HepG2 (cell line): Measurements from ENCODE around the gene OTOP2. TPM values are rescaled to one million over a fixed set of nuclear protein-coding genes. Genes with fewer than 3 reads are reported as not detected.

ENCODE experiments used
- AKAP8 ChIP-seq: sonication (generic); formaldehyde crosslinking; IDR thresholded peaks from 2 replicates; pipeline ENCODE4 v1.5.1; 2020; ENCODE audit warnings: mild to moderate bottlenecking, missing genetic modification reagents
- FOXA1 ChIP-seq, 2 experiments: fragments of 450-650 bp in 1 of 2; sonication (generic) in 1 of 2; formaldehyde crosslinking in 1 of 2; IDR thresholded peaks; 2 replicates each; pipeline versions ENCODE4 v1.4.0 to v1.6.1; 2016 to 2020; ENCODE audit warnings: missing genetic modification reagents in 1 of 2
- MAZ ChIP-seq, 2 experiments: sonication (generic) in 1 of 2; formaldehyde crosslinking in 1 of 2; IDR thresholded peaks; 2 replicates each; pipeline versions ENCODE4 v1.5.0 to v1.6.1; 2012 to 2020; ENCODE audit warnings: low read depth in 2 of 2, mild to moderate bottlenecking in 2 of 2, borderline replicate concordance in 1 of 2, improper control_type of control experiment in 1 of 2, low read length in 1 of 2, missing genetic modification reagents in 1 of 2, moderate library complexity in 1 of 2
- NR1H2 ChIP-seq: sonication (generic); formaldehyde crosslinking; IDR thresholded peaks from 2 replicates; pipeline ENCODE4 v1.8.1; 2022; ENCODE audit warnings: low read depth, missing genetic modification reagents, borderline replicate concordance
- SALL1 ChIP-seq: sonication (generic); formaldehyde crosslinking; IDR thresholded peaks from 2 replicates; pipeline ENCODE4 v1.8.0; 2022; ENCODE audit warnings: mild to moderate bottlenecking, missing genetic modification reagents
- TOPORS ChIP-seq: sonication (generic); formaldehyde crosslinking; IDR thresholded peaks from 2 replicates; pipeline ENCODE4 v1.8.0; 2023; ENCODE audit warnings: mild to moderate bottlenecking, missing genetic modification reagents
- ZFX ChIP-seq: sonication (generic); formaldehyde crosslinking; IDR thresholded peaks from 2 replicates; pipeline ENCODE4 v1.4.0; 2020; ENCODE audit warnings: mild to moderate bottlenecking, low read depth, missing genetic modification reagents, moderate library complexity
- ZNF329 ChIP-seq: sonication (generic); formaldehyde crosslinking; IDR thresholded peaks from 2 replicates; pipeline ENCODE4 v1.9.0; 2021; ENCODE audit warnings: low read depth, mild to moderate bottlenecking, missing genetic modification reagents
- ZNF468 ChIP-seq: sonication (generic); formaldehyde crosslinking; IDR thresholded peaks from 2 replicates; pipeline ENCODE4 v1.8.0; 2022; ENCODE audit warnings: mild to moderate bottlenecking, moderate library complexity, missing genetic modification reagents
- ZNF549 ChIP-seq: sonication (generic); formaldehyde crosslinking; IDR thresholded peaks from 2 replicates; pipeline ENCODE4 v1.5.0; 2020; ENCODE audit warnings: missing genetic modification reagents
- ZNF768 ChIP-seq: sonication (generic); formaldehyde crosslinking; IDR thresholded peaks from 2 replicates; pipeline ENCODE4 v1.4.0; 2020; ENCODE audit warnings: missing genetic modification reagents
- ZNF839 ChIP-seq: sonication (generic); formaldehyde crosslinking; IDR thresholded peaks from 2 replicates; pipeline ENCODE4 v1.4.0; 2020; ENCODE audit warnings: missing genetic modification reagents, mild to moderate bottlenecking, borderline replicate concordance
- ZSCAN20 ChIP-seq: sonication (generic); formaldehyde crosslinking; IDR thresholded peaks from 2 replicates; pipeline ENCODE4 v1.4.0; 2020; ENCODE audit warnings: missing genetic modification reagents, mild to moderate bottlenecking, borderline replicate concordance
- ZSCAN22 ChIP-seq: sonication (generic); formaldehyde crosslinking; IDR thresholded peaks from 2 replicates; pipeline ENCODE4 v1.4.0; 2020; ENCODE audit warnings: mild to moderate bottlenecking, missing genetic modification reagents
- polyA plus RNA-seq, 8 experiments: library from polyadenylated mRNA; depleted of rRNA in 3 of 8; stranded (reverse) in 7 of 8; unstranded in 1 of 8; fragments of >200 nt; fragmentation: Illumina TruSeq in 4 of 8; extraction: Trizol in 4 of 8; gene quantifications; 2 replicates each; pipeline versions ENCODE4 v1.2.1 to v1.2.3, GENCODE V29; 2011 to 2016; ENCODE audit warnings: low read depth in 4 of 8, missing spikeins in 1 of 8, mixed read lengths in 1 of 8; ENCODE audit not compliant: insufficient read depth in 1 of 8
- total RNA-seq, 5 experiments: library from RNA; depleted of rRNA; stranded (reverse); fragments of >200 nt; fragmentation: Illumina TruSeq; extraction: Trizol; gene quantifications; 2 replicates each; pipeline ENCODE4 v1.2.3, GENCODE V29; 2016; ENCODE audit warnings: low read depth in 1 of 5
- TF ChIP-seq, protein P1 (sequence below): sonication (generic); formaldehyde crosslinking; IDR thresholded peaks from 2 replicates; pipeline ENCODE4 v1.5.0; 2020; ENCODE audit warnings: mild to moderate bottlenecking, missing genetic modification reagents, borderline replicate concordance
- TF ChIP-seq, protein P2 (sequence below): IDR thresholded peaks from 2 replicates; pipeline ENCODE4 v1.6.1; 2018; ENCODE audit warnings: missing genetic modification reagents
- TF ChIP-seq, protein P3 (sequence below), 2 experiments: sonication (generic) in 1 of 2; formaldehyde crosslinking in 1 of 2; IDR thresholded peaks; 2 replicates each; pipeline versions ENCODE4 v1.4.0 to v1.6.1; 2018 to 2020; ENCODE audit warnings: missing genetic modification reagents in 2 of 2, borderline replicate concordance in 1 of 2, low read depth in 1 of 2, mild to moderate bottlenecking in 1 of 2, missing biosample characterization in 1 of 2
- TF ChIP-seq, protein P4 (sequence below): IDR thresholded peaks from 2 replicates; pipeline ENCODE4 v1.6.1; 2016

Gene OTOP2
- total and polyA plus RNA-seq, 2 of the 13 experiments (the other 11 are each of a cell fraction or from before 2014, with no cell fraction given), result not detected

- TF ChIP-seq, protein P1, sequence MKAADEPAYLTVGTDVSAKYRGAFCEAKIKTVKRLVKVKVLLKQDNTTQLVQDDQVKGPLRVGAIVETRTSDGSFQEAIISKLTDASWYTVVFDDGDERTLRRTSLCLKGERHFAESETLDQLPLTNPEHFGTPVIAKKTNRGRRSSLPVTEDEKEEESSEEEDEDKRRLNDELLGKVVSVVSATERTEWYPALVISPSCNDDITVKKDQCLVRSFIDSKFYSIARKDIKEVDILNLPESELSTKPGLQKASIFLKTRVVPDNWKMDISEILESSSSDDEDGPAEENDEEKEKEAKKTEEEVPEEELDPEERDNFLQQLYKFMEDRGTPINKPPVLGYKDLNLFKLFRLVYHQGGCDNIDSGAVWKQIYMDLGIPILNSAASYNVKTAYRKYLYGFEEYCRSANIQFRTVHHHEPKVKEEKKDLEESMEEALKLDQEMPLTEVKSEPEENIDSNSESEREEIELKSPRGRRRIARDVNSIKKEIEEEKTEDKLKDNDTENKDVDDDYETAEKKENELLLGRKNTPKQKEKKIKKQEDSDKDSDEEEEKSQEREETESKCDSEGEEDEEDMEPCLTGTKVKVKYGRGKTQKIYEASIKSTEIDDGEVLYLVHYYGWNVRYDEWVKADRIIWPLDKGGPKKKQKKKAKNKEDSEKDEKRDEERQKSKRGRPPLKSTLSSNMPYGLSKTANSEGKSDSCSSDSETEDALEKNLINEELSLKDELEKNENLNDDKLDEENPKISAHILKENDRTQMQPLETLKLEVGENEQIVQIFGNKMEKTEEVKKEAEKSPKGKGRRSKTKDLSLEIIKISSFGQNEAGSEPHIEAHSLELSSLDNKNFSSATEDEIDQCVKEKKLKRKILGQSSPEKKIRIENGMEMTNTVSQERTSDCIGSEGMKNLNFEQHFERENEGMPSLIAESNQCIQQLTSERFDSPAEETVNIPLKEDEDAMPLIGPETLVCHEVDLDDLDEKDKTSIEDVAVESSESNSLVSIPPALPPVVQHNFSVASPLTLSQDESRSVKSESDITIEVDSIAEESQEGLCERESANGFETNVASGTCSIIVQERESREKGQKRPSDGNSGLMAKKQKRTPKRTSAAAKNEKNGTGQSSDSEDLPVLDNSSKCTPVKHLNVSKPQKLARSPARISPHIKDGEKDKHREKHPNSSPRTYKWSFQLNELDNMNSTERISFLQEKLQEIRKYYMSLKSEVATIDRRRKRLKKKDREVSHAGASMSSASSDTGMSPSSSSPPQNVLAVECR (CRISPR knock-in tag), result no peak
- TF ChIP-seq AKAP8 (CRISPR knock-in tag) (no peak), FOXA1 (IDR thresholded peaks at IDR 0.05) (no peak), FOXA1 (CRISPR knock-in tag; IDR thresholded peaks at IDR 0.05) (no peak), ZSCAN22 (CRISPR knock-in tag) (no peak), ZSCAN20 (no peak), ZNF468 (CRISPR knock-in tag) (no peak), ZNF839 (no peak), TOPORS (CRISPR knock-in tag) (no peak), MAZ (IDR thresholded peaks at IDR 0.05; ENCODE audit: borderline replicate concordance, low read depth, low read length) (no peak), MAZ (CRISPR knock-in tag; IDR thresholded peaks at IDR 0.05; ENCODE audit: low read depth) (no peak), SALL1 (CRISPR knock-in tag) (peak; percentile 46; the same call in 1 of the 2 replicates), ZNF329 (CRISPR knock-in tag) (no peak), ZNF768 (CRISPR knock-in tag) (no peak), ZNF549 (CRISPR knock-in tag) (no peak), NR1H2 (CRISPR knock-in tag) (no peak), ZFX (CRISPR knock-in tag) (no peak; the same call in 1 of the 2 replicates)
- TF ChIP-seq, protein P2, sequence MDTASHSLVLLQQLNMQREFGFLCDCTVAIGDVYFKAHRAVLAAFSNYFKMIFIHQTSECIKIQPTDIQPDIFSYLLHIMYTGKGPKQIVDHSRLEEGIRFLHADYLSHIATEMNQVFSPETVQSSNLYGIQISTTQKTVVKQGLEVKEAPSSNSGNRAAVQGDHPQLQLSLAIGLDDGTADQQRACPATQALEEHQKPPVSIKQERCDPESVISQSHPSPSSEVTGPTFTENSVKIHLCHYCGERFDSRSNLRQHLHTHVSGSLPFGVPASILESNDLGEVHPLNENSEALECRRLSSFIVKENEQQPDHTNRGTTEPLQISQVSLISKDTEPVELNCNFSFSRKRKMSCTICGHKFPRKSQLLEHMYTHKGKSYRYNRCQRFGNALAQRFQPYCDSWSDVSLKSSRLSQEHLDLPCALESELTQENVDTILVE (CRISPR knock-in tag), result 0 out of 2 replicates have a peak, but pooled peaks have one; percentile 35
- TF ChIP-seq, protein P3, sequence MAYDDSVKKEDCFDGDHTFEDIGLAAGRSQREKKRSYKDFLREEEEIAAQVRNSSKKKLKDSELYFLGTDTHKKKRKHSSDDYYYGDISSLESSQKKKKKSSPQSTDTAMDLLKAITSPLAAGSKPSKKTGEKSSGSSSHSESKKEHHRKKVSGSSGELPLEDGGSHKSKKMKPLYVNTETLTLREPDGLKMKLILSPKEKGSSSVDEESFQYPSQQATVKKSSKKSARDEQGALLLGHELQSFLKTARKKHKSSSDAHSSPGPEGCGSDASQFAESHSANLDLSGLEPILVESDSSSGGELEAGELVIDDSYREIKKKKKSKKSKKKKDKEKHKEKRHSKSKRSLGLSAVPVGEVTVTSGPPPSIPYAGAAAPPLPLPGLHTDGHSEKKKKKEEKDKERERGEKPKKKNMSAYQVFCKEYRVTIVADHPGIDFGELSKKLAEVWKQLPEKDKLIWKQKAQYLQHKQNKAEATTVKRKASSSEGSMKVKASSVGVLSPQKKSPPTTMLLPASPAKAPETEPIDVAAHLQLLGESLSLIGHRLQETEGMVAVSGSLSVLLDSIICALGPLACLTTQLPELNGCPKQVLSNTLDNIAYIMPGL (CRISPR knock-in tag; IDR thresholded peaks at IDR 0.05; ENCODE audit: borderline replicate concordance in 1 of 2, low read depth in 1 of 2), result peak in 1 of 2 experiments; percentile 83; a peak in 1 of 4 replicates
- TF ChIP-seq, protein P4, sequence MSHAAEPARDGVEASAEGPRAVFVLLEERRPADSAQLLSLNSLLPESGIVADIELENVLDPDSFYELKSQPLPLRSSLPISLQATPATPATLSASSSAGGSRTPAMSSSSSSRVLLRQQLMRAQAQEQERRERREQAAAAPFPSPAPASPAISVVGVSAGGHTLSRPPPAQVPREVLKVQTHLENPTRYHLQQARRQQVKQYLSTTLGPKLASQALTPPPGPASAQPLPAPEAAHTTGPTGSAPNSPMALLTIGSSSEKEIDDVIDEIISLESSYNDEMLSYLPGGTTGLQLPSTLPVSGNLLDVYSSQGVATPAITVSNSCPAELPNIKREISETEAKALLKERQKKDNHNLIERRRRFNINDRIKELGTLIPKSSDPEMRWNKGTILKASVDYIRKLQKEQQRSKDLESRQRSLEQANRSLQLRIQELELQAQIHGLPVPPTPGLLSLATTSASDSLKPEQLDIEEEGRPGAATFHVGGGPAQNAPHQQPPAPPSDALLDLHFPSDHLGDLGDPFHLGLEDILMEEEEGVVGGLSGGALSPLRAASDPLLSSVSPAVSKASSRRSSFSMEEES (CRISPR knock-in tag), result no peak
Observed at GRCh38 chr17:74961657-74962350, 37.7 kb downstream of the OTOP2 start (continued).
